Muscle layer of colon (tissue), 2 donors: ENCODE results near the gene SUN2.

Experiments
- H3K27ac ChIP-seq: one replicate; pipeline ENCODE4 v1.7.0; 2013; ENCODE audit warnings: low read depth, mild to moderate bottlenecking, low read length, moderate library complexity
- H3K27me3 ChIP-seq, 2 donors: one replicate each; pipeline ENCODE4 v1.7.0; 2013; ENCODE audit warnings: low read length in 2 of 2, mild to moderate bottlenecking in 2 of 2; ENCODE audit not compliant: insufficient read depth in 2 of 2, control insufficient read depth in 1 of 2
- H3K36me3 ChIP-seq: one replicate; pipeline ENCODE4 v1.7.0; 2013; ENCODE audit warnings: mild to moderate bottlenecking, low read length; ENCODE audit not compliant: insufficient read depth
- H3K4me1 ChIP-seq: one replicate; pipeline ENCODE4 v1.7.0; 2013; ENCODE audit warnings: mild to moderate bottlenecking, low read length; ENCODE audit not compliant: insufficient read depth
- H3K4me3 ChIP-seq, 2 donors: one replicate each; pipeline ENCODE4 v1.7.0; 2013; ENCODE audit warnings: low read length in 2 of 2, low read depth in 1 of 2, mild to moderate bottlenecking in 1 of 2, moderate library complexity in 1 of 2
- H3K9ac ChIP-seq: one replicate; pipeline ENCODE4 v1.7.0; 2013; ENCODE audit warnings: low read length
- H3K9me3 ChIP-seq: one replicate; pipeline ENCODE4 v1.7.0; 2013; ENCODE audit warnings: mild to moderate bottlenecking, low read length
- donor health status: abdominal sarcoma.
- donor health status: Adenocarcinoma of cecum.

SUN2 gene

GRCh38 chr22:38775656-38776055 lies 19.9 kb upstream of the SUN2 start:
- H3K9me3 ChIP-seq, result no peaks in the 10 kb centered on the region
- H3K36me3 ChIP-seq, result peaks cover 17% of the 10 kb centered on the region
- no peak overlapping the region for H3K4me3 ChIP-seq
- H3K27ac ChIP-seq, result no peak overlapping the region
- H3K27me3 ChIP-seq, result no peaks in the 10 kb centered on the region
- H3K4me1 ChIP-seq, result no peaks in the 10 kb centered on the region
- H3K9ac ChIP-seq, result no peak overlapping the region

- no peaks in the 10 kb centered on the region for H3K4me1 ChIP-seq
- no peak overlapping the region for H3K27ac ChIP-seq
- no peak overlapping the region for H3K4me3 ChIP-seq
- no peaks in the 10 kb centered on the region for H3K9me3 ChIP-seq
- H3K9ac ChIP-seq, result no peak overlapping the region
- peaks cover 17% of the 10 kb centered on the region for H3K36me3 ChIP-seq
- no peaks in the 10 kb centered on the region for H3K27me3 ChIP-seq
These were observed 18.8 kb upstream of the SUN2 start for GRCh38 chr22:38774496-38775166.

GRCh38 chr22:38773363-38773946 lies 17.7 kb upstream of the SUN2 start:
- Histone ChIP-seq H3K27me3 (no peaks in the 10 kb centered on the region), H3K4me3 (no peak overlapping the region), H3K27ac (no peak overlapping the region)

GRCh38 chr22:38772623-38772873 lies 16.8 kb upstream of the SUN2 start:
- Histone ChIP-seq H3K27ac (no peak overlapping the region), H3K4me3 (no peak overlapping the region), H3K27me3 (no peaks in the 10 kb centered on the region), H3K9me3 (no peaks in the 10 kb centered on the region), H3K4me1 (no peaks in the 10 kb centered on the region), H3K9ac (no peak overlapping the region), H3K36me3 (no peaks in the 10 kb centered on the region)

More at GRCh38 chr22:38773363-38773946, 17.7 kb upstream of the SUN2 start:
- H3K9me3 ChIP-seq, result no peaks in the 10 kb centered on the region
- H3K36me3 ChIP-seq, result peaks cover 6% of the 10 kb centered on the region
- H3K4me1 ChIP-seq, result no peaks in the 10 kb centered on the region
- no peak overlapping the region for H3K9ac ChIP-seq

GRCh38 chr22:38770257-38770949 lies 14.6 kb upstream of the SUN2 start:
- Histone ChIP-seq H3K27ac (no peak overlapping the region), H3K9ac (no peak overlapping the region), H3K36me3 (no peaks in the 10 kb centered on the region), H3K9me3 (no peaks in the 10 kb centered on the region), H3K4me1 (no peaks in the 10 kb centered on the region), H3K4me3 (no peak overlapping the region), H3K27me3 (peaks cover 0 to 3% of the 10 kb centered on the region in 2 donors)

GRCh38 chr22:38768036-38768435 lies 12.2 kb upstream of the SUN2 start:
- Histone ChIP-seq H3K27ac (no peak overlapping the region), H3K36me3 (no peaks in the 10 kb centered on the region), H3K9ac (no peak overlapping the region), H3K4me3 (no peak overlapping the region), H3K27me3 (peaks cover 0 to 3% of the 10 kb centered on the region in 2 donors), H3K9me3 (no peaks in the 10 kb centered on the region), H3K4me1 (no peaks in the 10 kb centered on the region)

- Histone ChIP-seq H3K9me3 (no peaks in the 10 kb centered on the region), H3K27me3 (peaks cover 0 to 3% of the 10 kb centered on the region in 2 donors), H3K4me3 (no peak overlapping the region), H3K27ac (no peak overlapping the region), H3K4me1 (no peaks in the 10 kb centered on the region), H3K9ac (no peak overlapping the region), H3K36me3 (no peaks in the 10 kb centered on the region)
These were observed 11.5 kb upstream of the SUN2 start for GRCh38 chr22:38767313-38767712.

GRCh38 chr22:38766076-38766777 lies 10.4 kb upstream of the SUN2 start:
- H3K36me3 ChIP-seq, result no peaks in the 10 kb centered on the region
- H3K27ac ChIP-seq, result no peak overlapping the region
- H3K9me3 ChIP-seq, result no peaks in the 10 kb centered on the region
- H3K9ac ChIP-seq, result no peak overlapping the region
- no peaks in the 10 kb centered on the region for H3K4me1 ChIP-seq
- H3K4me3 ChIP-seq, result no peak overlapping the region
- peaks cover 0 to 3% of the 10 kb centered on the region in 2 donors for H3K27me3 ChIP-seq

DNA sequence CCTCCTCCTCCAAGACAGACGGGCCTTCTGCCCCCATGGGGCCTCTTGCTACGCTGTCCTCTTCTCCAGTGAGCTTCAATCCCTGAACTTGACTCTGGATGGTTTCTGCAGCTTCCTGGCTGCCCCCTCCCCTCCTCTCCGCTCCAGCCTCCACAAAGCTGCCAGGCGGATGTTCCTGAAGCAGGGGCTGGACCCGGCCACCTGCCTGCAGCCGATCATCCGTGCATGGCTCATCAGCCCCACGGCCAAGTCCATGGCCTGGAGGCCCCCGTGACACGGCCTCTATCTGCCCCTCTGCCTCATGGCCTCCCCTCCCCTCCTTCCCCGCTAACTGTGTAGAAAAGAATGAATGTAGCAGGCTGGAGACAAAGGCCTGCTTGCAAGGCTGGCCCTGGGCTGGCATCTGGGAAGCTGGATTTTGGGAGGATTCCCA lies 6.8 kb upstream of the SUN2 start:
- H3K4me1 ChIP-seq, result no peaks in the 10 kb centered on the region
- H3K36me3 ChIP-seq, result no peaks in the 10 kb centered on the region
- H3K9me3 ChIP-seq, result no peaks in the 10 kb centered on the region
- no peak overlapping the region for H3K27ac ChIP-seq
- peaks cover 0 to 3% of the 10 kb centered on the region in 2 donors for H3K27me3 ChIP-seq
- no peak overlapping the region for H3K4me3 ChIP-seq
- no peak overlapping the region for H3K9ac ChIP-seq

DNA sequence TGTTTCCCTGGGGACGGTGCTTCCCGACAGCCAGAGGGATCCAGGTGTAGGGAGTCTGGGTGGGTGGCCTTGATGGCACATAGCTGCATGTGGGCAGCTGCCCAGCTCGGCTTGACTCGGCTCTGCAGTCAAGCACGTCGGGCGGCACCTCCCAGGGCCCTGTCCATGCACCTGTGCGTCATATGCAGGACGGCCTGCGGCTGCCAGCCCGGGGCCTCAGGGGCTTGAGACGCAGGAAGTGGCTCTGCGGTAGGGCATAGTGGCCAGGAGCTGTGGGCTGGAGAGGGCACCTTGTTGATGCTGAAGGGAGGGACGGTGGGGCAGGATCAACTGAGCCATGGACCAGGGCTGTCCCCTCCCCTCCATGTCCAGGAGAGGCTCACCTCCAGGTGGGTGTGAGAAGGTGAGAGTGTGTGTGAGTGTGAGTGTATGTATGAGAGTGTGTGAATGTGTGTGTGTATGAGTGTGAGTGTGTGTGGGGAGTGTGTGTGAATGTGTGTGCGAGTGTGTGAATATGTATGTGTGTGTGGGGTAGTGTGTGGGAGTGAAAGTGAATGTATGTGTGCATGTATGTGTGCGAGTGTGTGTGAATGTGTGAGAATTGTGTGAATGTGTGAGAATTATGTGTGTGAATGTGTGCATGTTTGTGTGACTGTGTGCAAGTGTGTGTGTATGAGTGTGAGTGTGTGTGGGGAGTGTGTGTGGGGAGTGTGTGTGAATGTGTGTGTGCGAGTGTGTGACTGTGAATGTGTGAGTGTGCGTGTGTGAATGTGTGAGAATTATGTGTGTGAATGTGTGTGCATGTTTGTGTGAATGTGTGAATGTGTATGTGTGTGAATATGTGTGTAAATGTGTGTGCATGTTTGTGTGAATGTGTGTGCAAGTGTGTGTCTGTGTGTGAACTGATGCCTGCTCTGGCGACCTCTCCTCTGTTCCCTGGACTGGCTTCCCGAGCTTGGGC lies 5.7 kb upstream of the SUN2 start:
- Histone ChIP-seq H3K9me3 (no peaks in the 10 kb centered on the region), H3K4me3 (no peak overlapping the region), H3K27ac (no peak overlapping the region), H3K27me3 (no peaks in the 10 kb centered on the region), H3K36me3 (no peaks in the 10 kb centered on the region), H3K9ac (no peak overlapping the region), H3K4me1 (peaks cover 4% of the 10 kb centered on the region)
